CD4-positive, alpha-beta memory T cell (primary cell): Measurements from ENCODE around the gene PPARG. TPM values are rescaled to one million over a fixed set of nuclear protein-coding genes. Genes with fewer than 3 reads are reported as not detected.
"Not testable (repeated sequence)": the region's sequence is repeated elsewhere in the genome, so short reads cannot be mapped to it uniquely, and the experiment has no call there.

Experiments
- CTCF ChIA-PET: fragments of 350-600 bp; sonication (Branson Sonifier 250); formaldehyde crosslinking; loops from one replicate; lab custom pipeline; 2021; ENCODE audit warnings: inconsistent platforms; ENCODE audit not compliant: partially characterized antibody; lab: Charles Lee
- POLR2A ChIA-PET: fragments of 350-600 bp; sonication (Branson Sonifier 250); formaldehyde crosslinking; loops from one replicate; lab custom pipeline; 2021; ENCODE audit not compliant: partially characterized antibody; lab: Charles Lee
- DNase-seq, 5 donors: peaks; one replicate each; pipeline versions ENCODE4 v3.0.0 to v3.0.0-alpha.2; 2020 to 2022; ENCODE audit warnings: mixed read lengths in 1 of 5
- H3K27ac ChIP-seq: one replicate; pipeline ENCODE4 v1.7.0; 2013; ENCODE audit warnings: low read depth, low read length
- H3K27me3 ChIP-seq: 2 replicates; pipeline ENCODE4 v1.7.0; 2013; ENCODE audit warnings: mild to moderate bottlenecking, low read length, moderate library complexity; ENCODE audit not compliant: insufficient read depth
- H3K36me3 ChIP-seq: 2 replicates; pipeline ENCODE4 v1.7.0; 2013; ENCODE audit warnings: mild to moderate bottlenecking, low read length, moderate library complexity; ENCODE audit not compliant: insufficient read depth
- H3K4me1 ChIP-seq: 2 replicates; pipeline ENCODE4 v1.7.0; 2013; ENCODE audit warnings: mild to moderate bottlenecking, low read length, moderate library complexity; ENCODE audit not compliant: insufficient read depth
- H3K4me3 ChIP-seq, 2 donors: one replicate each; pipeline ENCODE4 v1.7.0; 2013; ENCODE audit warnings: low read length in 2 of 2, mild to moderate bottlenecking in 1 of 2
- H3K9me3 ChIP-seq, 2 donors: one replicate each; pipeline ENCODE4 v1.7.0; 2013; ENCODE audit warnings: low read length in 2 of 2, control low read depth in 1 of 2; ENCODE audit not compliant: control insufficient read depth in 1 of 2
- H3K27ac Mint-ChIP-seq, 7 donors: one replicate each; pipeline ENCODE4 v1.8.0; 2020 to 2021; ENCODE audit warnings: mixed read lengths in 7 of 7, mild to moderate bottlenecking in 6 of 7, inconsistent platforms in 3 of 7, moderate library complexity in 3 of 7
- H3K27me3 Mint-ChIP-seq, 2 donors: one replicate each; pipeline ENCODE4 v1.8.0; 2020 to 2021; ENCODE audit warnings: mixed read lengths in 2 of 2
- H3K36me3 Mint-ChIP-seq, 2 donors: one replicate each; pipeline ENCODE4 v1.8.0; 2020 to 2021; ENCODE audit warnings: mixed read lengths in 2 of 2, inconsistent platforms in 1 of 2, mild to moderate bottlenecking in 1 of 2
- H3K4me1 Mint-ChIP-seq, 4 donors: one replicate each; pipeline ENCODE4 v1.8.0; 2020 to 2021; ENCODE audit warnings: mixed read lengths in 4 of 4, mild to moderate bottlenecking in 1 of 4
- H3K4me3 Mint-ChIP-seq, 8 donors: one replicate each; pipeline ENCODE4 v1.8.0; 2020 to 2021; ENCODE audit warnings: mixed read lengths in 8 of 8, mild to moderate bottlenecking in 7 of 8, moderate library complexity in 6 of 8, inconsistent platforms in 3 of 8
- H3K9me3 Mint-ChIP-seq, 8 donors: one replicate each; pipeline ENCODE4 v1.8.0; 2020 to 2021; ENCODE audit warnings: mixed read lengths in 8 of 8, mild to moderate bottlenecking in 5 of 8, inconsistent platforms in 3 of 8, moderate library complexity in 1 of 8
- intact Hi-C: fragments of 100-400 bp; cut with micrococcal nuclease; formaldehyde crosslinking; loops from one replicate; pipeline ENCODE4 v1.15.1; 2023
- polyA plus RNA-seq, 2 donors: library from polyadenylated mRNA; unstranded; fragments of 300-500 nt; fragmentation: Illumina TruSeq; gene quantifications; one replicate each; pipeline ENCODE4 v1.2.3, GENCODE V29; 2021
- total RNA-seq, 2 experiments: library from RNA; stranded (reverse); gene quantifications; one replicate each; pipeline ENCODE4 v1.2.3, GENCODE V29; 2021

PPARG gene
- total and polyA plus RNA-seq, 4 experiments from 2014 or later, result 0.29 to 0.99 (median 0.83) TPM; not detected in 1

DNA sequence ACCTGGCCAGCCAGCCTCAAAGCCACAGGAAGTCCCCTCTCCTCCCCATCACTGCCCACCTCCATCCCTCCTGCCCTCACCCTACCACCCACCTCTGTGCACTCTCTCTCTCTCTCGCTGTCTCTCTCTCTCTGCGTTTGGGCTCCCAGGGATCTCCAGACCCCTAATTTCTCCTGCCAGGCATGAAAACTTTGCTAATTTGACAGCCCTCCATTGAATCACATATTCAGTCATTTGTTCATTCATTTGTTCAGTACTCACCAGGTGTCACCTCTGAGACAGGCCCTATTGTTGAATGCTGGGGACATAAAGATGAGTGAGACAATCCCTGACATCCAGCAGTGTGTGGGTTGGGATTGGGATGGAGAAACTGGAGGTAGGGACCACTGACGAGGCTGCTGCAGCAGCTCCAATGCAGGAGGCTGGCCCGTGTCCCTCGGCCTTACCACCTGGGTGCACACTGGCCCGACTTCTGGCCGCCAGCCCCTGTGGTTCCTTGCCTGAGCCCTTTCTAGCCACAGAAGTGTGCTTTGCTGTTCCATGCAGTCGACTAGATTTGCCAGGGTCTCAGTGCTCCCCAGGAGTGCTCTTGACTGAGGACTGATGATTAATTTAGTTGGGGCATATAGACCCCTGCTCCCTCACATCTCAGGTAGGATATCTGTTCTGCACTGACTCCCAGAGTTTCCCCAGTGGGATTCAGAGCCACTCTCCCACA is 156.8 kb downstream of the PPARG start:
- no peaks in the 10 kb centered on the region for H3K27me3 Mint-ChIP-seq
- DNase-seq, result no peak
- CTCF ChIA-PET, result no interaction called here
- H3K4me3 Mint-ChIP-seq, result no peak overlapping the region
- H3K36me3 ChIP-seq, result no peaks in the 10 kb centered on the region
- POLR2A ChIA-PET, result no interaction called here
- H3K27ac Mint-ChIP-seq, result no peak overlapping the region
- H3K27ac ChIP-seq, result no peak overlapping the region
- H3K4me1 ChIP-seq, result no peaks in the 10 kb centered on the region
- H3K27me3 ChIP-seq, result no peaks in the 10 kb centered on the region
- H3K9me3 Mint-ChIP-seq, result peaks cover 0 to 7% (median 0%) of the 10 kb centered on the region in 8 donors
- intact Hi-C loops, result no loop called here
- no peak overlapping the region for H3K4me3 ChIP-seq
- H3K36me3 Mint-ChIP-seq, result no peaks in the 10 kb centered on the region
- no peaks in the 10 kb centered on the region for H3K9me3 ChIP-seq
- H3K4me1 Mint-ChIP-seq, result no peaks in the 10 kb centered on the region

DNA sequence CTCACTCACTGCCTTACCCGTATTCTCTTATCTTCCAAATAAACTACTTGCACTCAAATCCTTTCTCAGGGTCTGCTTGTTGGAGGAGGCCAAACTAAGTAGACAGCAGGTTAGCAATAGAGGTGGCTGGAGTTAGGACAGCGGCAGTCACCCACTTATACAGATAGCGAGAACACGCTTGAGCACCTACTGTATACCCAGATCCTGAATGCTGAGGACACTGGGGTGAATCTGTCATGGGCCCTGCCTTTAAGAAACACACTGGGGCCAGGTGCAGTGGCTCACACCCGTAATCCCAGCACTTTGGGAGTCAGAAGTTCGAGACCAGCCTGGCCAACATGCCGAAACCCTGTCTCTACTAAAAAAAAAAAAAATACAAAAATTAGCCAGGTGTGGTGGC is 157.4 kb downstream of the PPARG start:
- DNase-seq, result no peak
- Histone ChIP-seq H3K27ac (no peak overlapping the region), H3K4me1 (no peaks in the 10 kb centered on the region), H3K9me3 (no peaks in the 10 kb centered on the region), H3K4me3 (no peak overlapping the region), H3K36me3 (no peaks in the 10 kb centered on the region), H3K27me3 (no peaks in the 10 kb centered on the region)
- H3K9me3 Mint-ChIP-seq, result peaks cover 0 to 8% (median 0%) of the 10 kb centered on the region in 8 donors
- H3K4me1 Mint-ChIP-seq, result no peaks in the 10 kb centered on the region
- ChIA-PET CTCF (no interaction called here), POLR2A (no interaction called here)
- H3K27ac Mint-ChIP-seq, result no peak overlapping the region
- no peaks in the 10 kb centered on the region for H3K27me3 Mint-ChIP-seq
- intact Hi-C loops, result no loop called here
- H3K4me3 Mint-ChIP-seq, result no peak overlapping the region
- H3K36me3 Mint-ChIP-seq, result no peaks in the 10 kb centered on the region

DNA sequence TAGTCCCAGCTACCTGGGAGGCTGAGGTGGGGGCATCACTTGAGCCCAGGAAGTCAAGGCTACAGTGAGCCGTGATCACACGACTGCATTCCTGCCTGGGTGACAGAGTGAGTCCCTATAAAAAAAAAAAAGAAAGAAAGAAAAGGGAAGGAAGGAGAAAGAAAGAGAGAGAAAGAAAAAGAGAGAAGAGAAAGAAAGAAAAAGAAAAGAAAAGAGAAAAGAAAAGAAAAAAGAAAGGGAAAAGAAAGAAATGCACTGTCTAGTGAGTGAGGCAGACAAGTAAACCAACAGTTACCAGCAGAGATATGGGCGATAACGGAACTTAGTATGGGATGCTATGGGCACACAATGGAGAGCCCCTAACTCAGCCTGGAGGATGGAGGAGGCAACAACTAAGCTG is 158.2 kb downstream of the PPARG start:
- H3K36me3 Mint-ChIP-seq, result no peaks in the 10 kb centered on the region
- no peak overlapping the region for H3K4me3 ChIP-seq
- H3K9me3 ChIP-seq, result no peaks in the 10 kb centered on the region
- no peak overlapping the region for H3K27ac ChIP-seq
- no peaks in the 10 kb centered on the region for H3K27me3 Mint-ChIP-seq
- no peaks in the 10 kb centered on the region for H3K27me3 ChIP-seq
- peaks cover 0 to 10% (median 0%) of the 10 kb centered on the region in 8 donors for H3K9me3 Mint-ChIP-seq
- CTCF ChIA-PET, result no interaction called here
- no peaks in the 10 kb centered on the region for H3K4me1 Mint-ChIP-seq
- H3K36me3 ChIP-seq, result no peaks in the 10 kb centered on the region
- intact Hi-C loops, result no loop called here
- H3K27ac Mint-ChIP-seq, result no peak overlapping the region
- H3K4me1 ChIP-seq, result no peaks in the 10 kb centered on the region
- POLR2A ChIA-PET, result no interaction called here
- DNase-seq, result no peak
- H3K4me3 Mint-ChIP-seq, result no peak overlapping the region

DNA sequence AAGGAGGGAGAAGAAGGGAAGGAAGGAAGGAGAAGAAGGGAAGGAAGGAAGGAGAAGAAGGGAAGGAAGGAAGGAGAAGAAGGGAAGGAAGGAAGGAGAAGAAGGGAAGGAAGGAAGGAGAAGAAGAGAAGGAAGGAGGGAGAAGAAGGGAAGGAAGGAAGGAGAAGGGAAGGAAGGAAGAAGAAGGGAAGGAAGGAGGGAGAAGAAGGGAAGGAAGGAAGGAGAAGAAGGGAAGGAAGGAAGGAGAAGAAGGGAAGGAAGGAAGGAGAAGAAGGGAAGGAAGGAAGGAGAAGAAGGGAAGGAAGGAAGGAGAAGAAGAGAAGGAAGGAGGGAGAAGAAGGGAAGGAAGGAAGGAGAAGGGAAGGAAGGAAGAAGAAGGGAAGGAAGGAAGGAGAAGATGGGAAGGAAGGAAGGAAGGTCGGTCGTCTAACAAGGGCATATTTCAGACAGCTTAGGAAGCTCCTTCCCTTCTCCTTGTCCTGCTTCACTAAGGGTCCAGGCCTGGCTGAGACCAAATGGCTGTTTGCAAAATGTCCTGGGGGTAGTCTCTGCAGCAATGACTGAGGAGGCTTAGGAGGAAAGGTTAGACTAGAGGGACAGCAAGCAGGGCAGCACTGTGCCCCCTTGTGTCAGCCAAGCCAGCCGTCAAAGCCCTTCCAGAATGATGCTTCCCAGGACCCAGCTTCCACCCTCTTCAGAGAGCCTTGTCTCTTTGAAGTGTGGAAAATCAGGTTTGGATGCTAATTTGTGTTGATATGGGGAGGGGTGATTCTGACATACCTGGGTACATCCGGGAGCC is 159.7 kb downstream of the PPARG start:
- POLR2A ChIA-PET, intact Hi-C loops, H3K4me3 Mint-ChIP-seq, H3K4me3 ChIP-seq, H3K36me3 Mint-ChIP-seq, DNase-seq, H3K9me3 ChIP-seq, H3K27me3 ChIP-seq, H3K27ac ChIP-seq, H3K27me3 Mint-ChIP-seq, H3K4me1 ChIP-seq, H3K36me3 ChIP-seq, H3K4me1 Mint-ChIP-seq, CTCF ChIA-PET, H3K27ac Mint-ChIP-seq: not testable (repeated sequence)
- peaks cover 0 to 10% (median 0%) of the 10 kb centered on the region in 8 donors for H3K9me3 Mint-ChIP-seq

DNA sequence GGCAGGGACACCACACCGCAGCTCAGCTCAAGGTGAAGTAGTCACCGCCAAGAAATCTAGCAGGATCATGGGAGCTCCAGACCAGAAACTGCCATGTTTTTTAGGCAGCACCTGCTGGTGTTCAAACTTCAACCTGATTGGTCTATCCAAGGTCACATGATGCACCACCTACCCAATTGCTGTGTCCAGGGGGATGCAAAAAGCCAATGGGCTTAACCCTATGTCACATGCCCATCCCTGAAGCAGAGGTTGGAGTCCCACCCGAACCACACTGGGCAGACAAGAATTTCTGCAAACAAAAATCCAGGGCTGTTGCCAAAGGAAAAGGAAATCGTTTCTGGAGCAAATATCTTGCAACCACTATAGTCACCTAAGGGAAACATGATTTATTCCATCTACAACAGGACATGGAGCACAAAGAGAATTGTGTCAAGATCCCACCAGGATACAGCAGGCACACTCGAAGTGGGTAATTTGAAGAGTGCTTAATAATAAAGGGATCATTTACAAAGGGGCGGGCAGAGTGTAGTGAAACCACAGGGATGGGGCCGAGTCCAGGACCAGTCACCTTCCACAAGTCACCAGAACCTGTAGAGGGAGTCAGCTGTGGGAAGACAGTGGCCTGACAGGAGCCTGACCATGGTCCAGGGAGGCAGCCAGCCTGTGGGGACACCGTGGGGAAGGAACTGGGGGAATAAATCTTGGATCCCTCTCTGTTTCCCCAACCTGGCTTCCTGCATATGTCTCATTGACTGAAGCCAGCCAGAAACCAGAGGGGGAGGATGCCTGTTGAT is 161.2 kb downstream of the PPARG start:
- Mint-ChIP-seq H3K9me3 (peaks cover 0 to 10% (median 0%) of the 10 kb centered on the region in 8 donors), H3K27ac (no peak overlapping the region), H3K4me1 (no peaks in the 10 kb centered on the region), H3K4me3 (no peak overlapping the region), H3K27me3 (no peaks in the 10 kb centered on the region), H3K36me3 (no peaks in the 10 kb centered on the region)
- ChIA-PET POLR2A (no interaction called here), CTCF (interaction anchor here (1.1 kb wide), 1 partner anchor 29 kb away, joined by 3 read pairs; no protein-coding TSS in a partner anchor)
- Histone ChIP-seq H3K4me3 (no peak overlapping the region), H3K9me3 (no peaks in the 10 kb centered on the region), H3K36me3 (no peaks in the 10 kb centered on the region), H3K27ac (no peak overlapping the region), H3K4me1 (no peaks in the 10 kb centered on the region), H3K27me3 (no peaks in the 10 kb centered on the region)
- no peak for DNase-seq
- intact Hi-C loops, result no loop called here

DNA sequence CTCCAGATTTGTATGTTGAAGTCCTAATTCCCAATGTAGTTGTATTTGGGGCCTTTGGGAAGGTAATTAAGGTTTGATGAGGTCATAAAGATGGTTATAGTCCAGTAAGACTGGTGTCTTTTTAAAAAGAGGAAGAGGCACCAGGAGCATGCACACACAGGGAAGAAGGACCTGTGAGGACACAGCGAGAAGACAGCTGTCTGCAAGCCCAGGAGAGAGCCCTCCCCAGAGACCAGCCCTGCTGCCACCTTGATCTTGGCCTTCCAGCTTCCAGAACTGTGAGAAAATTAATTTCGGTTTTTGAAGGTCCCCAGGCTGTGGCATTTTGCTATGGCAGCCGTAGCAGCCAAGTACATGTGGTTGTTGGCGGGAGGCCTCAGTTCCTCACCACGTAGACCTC is 162.6 kb downstream of the PPARG start:
- no peaks in the 10 kb centered on the region for H3K27me3 ChIP-seq
- no peak overlapping the region for H3K27ac ChIP-seq
- CTCF ChIA-PET, result no interaction called here
- no peaks in the 10 kb centered on the region for H3K36me3 ChIP-seq
- Mint-ChIP-seq H3K36me3 (no peaks in the 10 kb centered on the region), H3K27ac (no peak overlapping the region), H3K4me1 (no peaks in the 10 kb centered on the region), H3K27me3 (no peaks in the 10 kb centered on the region), H3K9me3 (peaks cover 0 to 12% (median 0%) of the 10 kb centered on the region in 8 donors), H3K4me3 (no peak overlapping the region)
- DNase-seq, result no peak
- no peaks in the 10 kb centered on the region for H3K9me3 ChIP-seq
- H3K4me1 ChIP-seq, result no peaks in the 10 kb centered on the region
- H3K4me3 ChIP-seq, result no peak overlapping the region
- POLR2A ChIA-PET, result no interaction called here
- intact Hi-C loops, result no loop called here

DNA sequence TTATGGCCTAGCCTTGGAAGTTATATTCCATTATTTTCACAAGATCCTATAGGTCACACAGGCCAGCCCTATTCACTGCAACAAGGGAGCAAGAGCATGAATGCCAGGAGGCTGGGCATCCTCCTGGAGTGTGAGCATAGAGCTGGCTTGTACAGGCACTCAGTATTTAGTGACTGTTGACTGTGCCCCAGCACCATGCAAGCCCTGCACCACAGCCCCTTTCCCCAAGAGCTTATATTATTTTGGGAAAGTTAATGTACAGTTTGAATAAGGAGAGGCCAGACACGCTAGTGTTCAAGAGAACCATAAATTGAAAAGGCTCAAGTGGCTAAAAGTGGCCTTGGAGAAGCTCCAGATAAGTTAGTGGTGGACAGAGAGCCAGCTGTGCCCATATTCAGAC is 163.1 kb downstream of the PPARG start:
- peaks cover 0 to 12% (median 0%) of the 10 kb centered on the region in 8 donors for H3K9me3 Mint-ChIP-seq
- intact Hi-C loops, result no loop called here
- H3K27ac ChIP-seq, result no peak overlapping the region
- DNase-seq, result no peak
- H3K9me3 ChIP-seq, result no peaks in the 10 kb centered on the region
- no peak overlapping the region for H3K4me3 ChIP-seq
- H3K36me3 Mint-ChIP-seq, result no peaks in the 10 kb centered on the region
- H3K27me3 Mint-ChIP-seq, result no peaks in the 10 kb centered on the region
- CTCF ChIA-PET, result no interaction called here
- no peak overlapping the region for H3K4me3 Mint-ChIP-seq
- no peaks in the 10 kb centered on the region for H3K36me3 ChIP-seq
- POLR2A ChIA-PET, result no interaction called here
- no peaks in the 10 kb centered on the region for H3K4me1 ChIP-seq
- no peak overlapping the region for H3K27ac Mint-ChIP-seq
- H3K4me1 Mint-ChIP-seq, result no peaks in the 10 kb centered on the region
- no peaks in the 10 kb centered on the region for H3K27me3 ChIP-seq
